Uterus (tissue), 4 donors: ENCODE measurements around the gene IFIT3. TPM values are rescaled to one million over a fixed set of nuclear protein-coding genes. Genes with fewer than 3 reads are reported as not detected.

Experiments
- DNase-seq, 2 donors: peaks; one replicate each; pipeline ENCODE4 v3.0.0-alpha.2; 2019 to 2020
- H3K27ac ChIP-seq, 2 donors: fragments of 200-600 bp; sonication (generic); 1 replicate in 1 of 2; 2 replicates in 1 of 2; pipeline ENCODE4 v1.5.1; 2016 to 2018
- H3K27me3 ChIP-seq, 2 donors: fragments of 200-600 bp; sonication (generic); one replicate each; pipeline ENCODE4 v1.5.1; 2018 to 2019; ENCODE audit warnings: control low read depth in 1 of 2
- H3K36me3 ChIP-seq, 2 donors: fragments of 200-600 bp; sonication (generic); one replicate each; pipeline ENCODE4 v1.5.1; 2019; ENCODE audit warnings: control low read depth in 1 of 2
- H3K4me1 ChIP-seq, 2 donors: fragments of 200-600 bp; sonication (generic); one replicate each; pipeline ENCODE4 v1.5.1; 2018 to 2019; ENCODE audit warnings: control low read depth in 1 of 2
- H3K4me3 ChIP-seq, 2 donors: fragments of 200-600 bp; sonication (generic); 1 replicate in 1 of 2; 2 replicates in 1 of 2; pipeline ENCODE4 v1.5.1; 2018 to 2019; ENCODE audit warnings: mild to moderate bottlenecking in 1 of 2
- H3K9me3 ChIP-seq, 2 donors: fragments of 200-600 bp; sonication (generic); one replicate each; pipeline ENCODE4 v1.5.1; 2019; ENCODE audit warnings: control low read depth in 1 of 2
- POLR2A ChIP-seq, 2 donors: fragments of 450-650 bp; IDR thresholded peaks; one replicate each; pipeline ENCODE4 v1.6.1; 2016; ENCODE audit warnings: antibody characterized with exemption in 2 of 2, mild to moderate bottlenecking in 1 of 2, moderate library complexity in 1 of 2
- intact Hi-C: fragments of 100-400 bp; cut with DNase I; formaldehyde crosslinking; loops from one replicate; pipeline ENCODE4 v1.15.1; 2023; ENCODE audit warnings: low total_unique reads
- total RNA-seq, 4 donors: library from RNA; depleted of rRNA in 3 of 4; stranded (reverse); fragments of >200 nt in 3 of 4; gene quantifications; one replicate each; pipeline versions ENCODE4 v1.1.0 to v1.2.4, GENCODE V29; 2014 to 2023
- TF ChIP-seq, protein P1 (sequence below), 4 experiments: fragments of 200-600 bp in 2 of 4; fragments of 450-650 bp in 2 of 4; sonication (generic) in 2 of 4; IDR thresholded peaks; one replicate each; pipeline ENCODE4 v1.5.1; 2016 to 2019; ENCODE audit warnings: antibody characterized with exemption in 4 of 4, mild to moderate bottlenecking in 2 of 4, moderate library complexity in 1 of 4
- donor health status: DM: yes; HTN: yes; CAD: no.

The IFIT3 gene
- total RNA-seq, 4 donors from 2014 or later: 6.9 to 25.3 (median 15.6) TPM

DNA sequence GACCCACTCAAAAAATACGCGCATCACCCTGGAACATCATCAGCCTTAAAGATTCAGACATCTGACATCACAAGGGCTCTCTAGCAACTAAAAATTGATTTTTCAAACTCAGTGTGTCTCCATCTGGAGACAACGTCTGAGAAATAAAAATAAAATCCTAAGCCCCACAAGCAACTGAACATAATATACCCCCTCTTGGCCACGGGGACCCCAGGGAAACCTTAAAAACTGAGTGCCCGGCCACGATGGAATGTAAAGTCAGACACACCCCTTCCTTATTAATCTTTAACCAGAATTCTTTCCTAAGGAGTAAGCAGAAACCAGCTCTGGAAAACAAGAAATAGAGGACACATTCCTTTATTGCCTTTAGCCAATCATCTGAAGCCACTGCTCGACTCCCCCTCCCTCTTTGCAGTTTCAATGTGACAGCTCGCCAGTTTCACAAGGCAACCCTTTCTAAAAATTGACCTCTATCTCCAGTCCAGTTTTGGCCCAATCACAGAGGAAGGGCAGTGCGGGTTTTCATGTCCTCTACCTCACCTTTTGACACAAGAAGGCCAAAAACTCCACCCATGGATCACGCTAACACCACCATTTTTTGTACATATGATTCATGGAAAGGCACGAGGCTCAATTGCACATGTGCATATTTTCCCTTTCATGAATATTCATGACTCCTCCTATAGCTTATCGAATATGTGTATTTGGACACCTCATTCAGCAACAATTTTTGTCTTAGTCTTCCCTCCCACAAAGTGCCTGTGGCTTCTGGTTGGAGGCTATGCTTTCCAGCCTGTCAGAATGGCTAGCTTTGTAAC, 24.2 kb downstream of the IFIT3 start:
- intact Hi-C loops: no loop called here
- DNase-seq: peak; percentile 31 to 34
- Histone ChIP-seq H3K27me3 (no peaks in the 10 kb centered on the region), H3K9me3 (no peaks in the 10 kb centered on the region), H3K4me1 (peaks cover 0 to 21% of the 10 kb centered on the region in 2 donors), H3K36me3 (no peaks in the 10 kb centered on the region), H3K27ac (peak overlapping the region; percentile 83 to 85), H3K4me3 (no peak overlapping the region)
- TF ChIP-seq, protein P1, sequence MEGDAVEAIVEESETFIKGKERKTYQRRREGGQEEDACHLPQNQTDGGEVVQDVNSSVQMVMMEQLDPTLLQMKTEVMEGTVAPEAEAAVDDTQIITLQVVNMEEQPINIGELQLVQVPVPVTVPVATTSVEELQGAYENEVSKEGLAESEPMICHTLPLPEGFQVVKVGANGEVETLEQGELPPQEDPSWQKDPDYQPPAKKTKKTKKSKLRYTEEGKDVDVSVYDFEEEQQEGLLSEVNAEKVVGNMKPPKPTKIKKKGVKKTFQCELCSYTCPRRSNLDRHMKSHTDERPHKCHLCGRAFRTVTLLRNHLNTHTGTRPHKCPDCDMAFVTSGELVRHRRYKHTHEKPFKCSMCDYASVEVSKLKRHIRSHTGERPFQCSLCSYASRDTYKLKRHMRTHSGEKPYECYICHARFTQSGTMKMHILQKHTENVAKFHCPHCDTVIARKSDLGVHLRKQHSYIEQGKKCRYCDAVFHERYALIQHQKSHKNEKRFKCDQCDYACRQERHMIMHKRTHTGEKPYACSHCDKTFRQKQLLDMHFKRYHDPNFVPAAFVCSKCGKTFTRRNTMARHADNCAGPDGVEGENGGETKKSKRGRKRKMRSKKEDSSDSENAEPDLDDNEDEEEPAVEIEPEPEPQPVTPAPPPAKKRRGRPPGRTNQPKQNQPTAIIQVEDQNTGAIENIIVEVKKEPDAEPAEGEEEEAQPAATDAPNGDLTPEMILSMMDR (IDR thresholded peaks at IDR 0.05): no peak
- TF ChIP-seq POLR2A (IDR thresholded peaks at IDR 0.05): no peak

DNA sequence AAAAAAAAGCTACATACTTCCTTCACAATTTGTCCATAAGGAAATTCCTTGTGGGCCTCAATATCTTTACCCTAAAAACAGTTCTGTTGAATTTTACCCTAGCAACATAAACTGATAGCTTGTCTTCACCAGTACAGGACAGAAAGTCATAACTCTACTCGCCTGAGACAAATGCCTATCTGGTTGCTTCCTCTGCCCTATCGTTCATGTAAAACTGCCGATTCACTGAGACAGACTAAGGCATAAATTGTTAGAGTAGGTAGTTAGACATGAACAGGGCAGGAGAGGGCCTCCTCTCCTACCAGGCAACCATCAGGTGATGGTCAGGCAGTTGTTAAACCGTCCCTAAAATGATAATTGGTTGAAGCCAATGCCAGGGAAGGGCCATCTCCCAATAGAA, 25.0 kb downstream of the IFIT3 start:
- DNase-seq: no peak
- Histone ChIP-seq H3K36me3 (no peaks in the 10 kb centered on the region), H3K9me3 (no peaks in the 10 kb centered on the region), H3K27me3 (no peaks in the 10 kb centered on the region), H3K4me3 (no peak overlapping the region), H3K4me1 (peaks cover 0 to 18% of the 10 kb centered on the region in 2 donors), H3K27ac (no peak overlapping the region)
- intact Hi-C loops: no loop called here
- TF ChIP-seq, protein P1 (IDR thresholded peaks at IDR 0.05): no peak
- no peak for TF ChIP-seq POLR2A (IDR thresholded peaks at IDR 0.05)

DNA sequence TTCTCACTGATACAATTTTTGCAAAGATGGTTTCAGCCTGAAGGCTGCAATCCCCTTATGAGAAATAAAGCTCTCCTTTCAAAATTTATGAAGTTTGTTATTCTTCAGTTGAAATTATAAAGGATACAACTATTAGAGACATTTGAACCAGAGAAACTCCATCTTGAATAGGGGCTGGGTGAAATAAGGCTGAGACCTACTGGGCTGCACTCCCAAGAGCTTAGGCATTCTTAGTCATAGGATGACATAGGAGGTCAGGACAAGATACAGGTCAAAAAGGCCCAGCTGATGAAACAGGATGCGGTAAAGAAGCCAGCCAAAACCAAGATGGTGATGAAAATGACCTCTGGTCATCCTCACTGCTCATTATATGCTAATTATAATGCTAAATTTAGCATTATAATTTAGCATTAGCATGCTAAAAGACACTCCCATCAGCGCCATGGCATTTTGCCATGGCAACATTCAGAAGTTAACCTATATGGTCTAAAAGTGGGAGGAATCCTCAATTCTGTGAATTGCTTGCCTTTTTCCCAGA, 27.7 kb downstream of the IFIT3 start:
- H3K4me1 ChIP-seq: peaks cover 0 to 13% of the 10 kb centered on the region in 2 donors
- no peaks in the 10 kb centered on the region for H3K27me3 ChIP-seq
- intact Hi-C loops: no loop called here
- no peak overlapping the region for H3K4me3 ChIP-seq
- H3K36me3 ChIP-seq: no peaks in the 10 kb centered on the region
- no peaks in the 10 kb centered on the region for H3K9me3 ChIP-seq
- no peak overlapping the region for H3K27ac ChIP-seq
- no peak for DNase-seq
- TF ChIP-seq, protein P1 (IDR thresholded peaks at IDR 0.05): no peak
- no peak for TF ChIP-seq POLR2A (IDR thresholded peaks at IDR 0.05)

DNA sequence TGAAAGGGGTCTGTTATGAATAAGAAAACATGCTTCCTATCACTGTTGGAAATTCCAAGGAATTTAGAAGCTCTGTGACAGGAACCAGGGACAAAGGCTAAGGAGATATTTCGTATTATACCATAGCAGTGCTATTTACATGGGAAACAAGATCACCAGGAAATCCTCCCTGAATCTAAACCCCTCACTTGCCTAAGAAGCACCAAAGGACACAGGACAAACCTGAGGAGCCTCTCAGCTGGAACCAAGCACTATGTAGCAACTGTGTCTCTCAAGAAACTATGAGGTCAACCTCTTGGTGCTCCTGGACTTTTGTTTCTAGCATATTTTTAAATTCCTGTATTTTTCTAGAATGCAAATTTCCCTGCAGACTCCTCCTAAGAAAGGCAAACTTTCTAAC, 29.3 kb downstream of the IFIT3 start:
- intact Hi-C loops: no loop called here
- DNase-seq: no peak
- Histone ChIP-seq H3K4me3 (no peak overlapping the region), H3K27me3 (no peaks in the 10 kb centered on the region), H3K9me3 (no peaks in the 10 kb centered on the region), H3K4me1 (peaks cover 0 to 3% of the 10 kb centered on the region in 2 donors), H3K27ac (no peak overlapping the region), H3K36me3 (no peaks in the 10 kb centered on the region)
- no peak for TF ChIP-seq POLR2A (IDR thresholded peaks at IDR 0.05)
- TF ChIP-seq, protein P1 (IDR thresholded peaks at IDR 0.05): no peak

DNA sequence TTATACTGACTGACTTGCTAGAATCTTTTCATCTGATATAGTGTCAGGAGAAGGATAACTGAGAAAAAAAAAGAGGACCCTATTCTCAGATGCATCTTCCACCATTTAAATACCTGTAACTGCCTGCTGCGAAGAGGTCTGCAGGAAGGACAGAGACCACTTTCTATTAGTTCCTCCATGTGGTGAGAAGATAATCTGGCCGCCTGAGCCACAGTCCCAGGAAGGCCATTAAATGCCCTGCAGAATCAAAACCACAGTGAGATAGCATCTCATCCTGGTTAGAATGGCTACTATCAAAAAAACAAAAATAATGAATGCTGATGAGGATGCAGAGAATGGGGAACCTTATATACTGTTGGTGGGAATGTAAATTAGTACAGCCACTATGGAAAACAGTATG, 30.2 kb downstream of the IFIT3 start:
- intact Hi-C loops: no loop called here
- H3K4me3 ChIP-seq: no peak overlapping the region
- DNase-seq: no peak
- H3K4me1 ChIP-seq: no peaks in the 10 kb centered on the region
- H3K9me3 ChIP-seq: no peaks in the 10 kb centered on the region
- no peaks in the 10 kb centered on the region for H3K27me3 ChIP-seq
- no peak overlapping the region for H3K27ac ChIP-seq
- no peaks in the 10 kb centered on the region for H3K36me3 ChIP-seq
- TF ChIP-seq POLR2A (IDR thresholded peaks at IDR 0.05): no peak
- TF ChIP-seq, protein P1 (IDR thresholded peaks at IDR 0.05): no peak
